Measurements from ENCODE around the gene GPR82. TPM values are rescaled to one million over a fixed set of nuclear protein-coding genes. Genes with fewer than 3 reads are reported as not detected.

Gene GPR82
- polyA plus RNA-seq, 1 donor (not counting 4 experiments of a cell fraction or from before 2014, with no cell fraction given), result not detected

GRCh38 chrX:41732260-41732659 lies 8.3 kb downstream of the GPR82 start:
- dilution Hi-C loops (cut with MboI; ENCODE audit: extremely low pct_ligation_motif_present, low sequenced_read_pairs), result no loop called here
- no peak overlapping the region for H3K4me3 ChIP-seq (ENCODE audit: control insufficient read depth in 2 of 3, extremely low read depth in 1 of 3, insufficient read depth in 2 of 3, low read depth in 1 of 3, low read length in 3 of 3)
- DNase-seq (ENCODE audit: low read depth, low spot score) (no peak), FAIRE-seq (no peak)
- no peaks in the 10 kb centered on the region for H3K9me1 ChIP-seq (ENCODE audit: control insufficient read depth, extremely low read depth, insufficient read depth, low read length)
- no peaks in the 10 kb centered on the region for H3K9me3 ChIP-seq (ENCODE audit: control insufficient read depth, low read depth, low read length)
- H3K27ac ChIP-seq (ENCODE audit: control insufficient read depth, insufficient read depth, low read length), result no peak overlapping the region
- no peaks in the 10 kb centered on the region for H3K79me2 ChIP-seq (ENCODE audit: control insufficient read depth, insufficient read depth, low read length)
- H2AFZ ChIP-seq (ENCODE audit: control insufficient read depth, low read length), result no peak overlapping the region
- no peaks in the 10 kb centered on the region for H4K20me1 ChIP-seq (ENCODE audit: control insufficient read depth, extremely low read depth, insufficient read depth, low read length)
- TF ChIP-seq CTCF (optimal IDR thresholded peaks at IDR 0.05 in 1 of 3, IDR thresholded peaks at IDR 0.05 in 1 of 3, conservative IDR thresholded peaks at IDR 0.05 in 1 of 3; ENCODE audit: extremely low read depth in 1 of 3, insufficient read depth in 2 of 3, low read length in 3 of 3), result no peak
- no peak for TF ChIP-seq EZH2 (IDR thresholded peaks at IDR 0.05; ENCODE audit: low read length)
- no peak overlapping the region for H3K4me2 ChIP-seq (ENCODE audit: control insufficient read depth, extremely low read depth, insufficient read depth, low read depth, low read length)
- H3K36me3 ChIP-seq (ENCODE audit: control insufficient read depth in 2 of 2, extremely low read depth in 1 of 2, insufficient read depth in 2 of 2, low read length in 2 of 2), result no peaks in the 10 kb centered on the region
- no peaks in the 10 kb centered on the region for H3K27me3 ChIP-seq (ENCODE audit: control insufficient read depth, extremely low read depth, insufficient read depth, low read length)
- H3K9ac ChIP-seq (ENCODE audit: control insufficient read depth, extremely low read depth, insufficient read depth, low read length), result no peak overlapping the region
- no peaks in the 10 kb centered on the region for H3K4me1 ChIP-seq (ENCODE audit: control insufficient read depth, extremely low read depth, insufficient read depth, low read length)

DNA sequence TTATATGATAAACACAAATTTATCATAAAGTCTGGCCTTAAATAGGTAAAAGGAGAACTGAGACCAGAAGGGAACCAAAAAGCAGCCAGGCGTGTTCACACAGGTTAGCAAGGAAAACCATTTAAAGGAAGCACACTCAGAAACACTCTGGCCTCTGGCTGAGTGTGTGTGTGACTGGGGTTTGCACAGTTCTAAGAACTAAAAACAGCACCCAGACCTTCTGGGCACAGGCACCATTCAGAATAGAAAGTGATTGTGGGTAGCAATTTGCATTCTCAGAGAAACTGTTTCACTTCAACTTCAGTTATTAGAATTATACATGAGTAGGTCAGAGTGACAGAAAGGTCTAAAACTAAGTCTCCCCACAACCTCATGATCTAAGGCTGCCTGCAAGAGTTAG lies 10.0 kb downstream of the GPR82 start:
- Histone ChIP-seq H3K9me1 (ENCODE audit: control insufficient read depth, extremely low read depth, insufficient read depth, low read length) (no peaks in the 10 kb centered on the region), H3K36me3 (ENCODE audit: control insufficient read depth in 2 of 2, extremely low read depth in 1 of 2, insufficient read depth in 2 of 2, low read length in 2 of 2) (no peaks in the 10 kb centered on the region), H2AFZ (ENCODE audit: control insufficient read depth, low read length) (no peak overlapping the region), H3K9ac (ENCODE audit: control insufficient read depth, extremely low read depth, insufficient read depth, low read length) (no peak overlapping the region), H3K79me2 (ENCODE audit: control insufficient read depth, insufficient read depth, low read length) (no peaks in the 10 kb centered on the region), H3K4me2 (ENCODE audit: control insufficient read depth, extremely low read depth, insufficient read depth, low read depth, low read length) (no peak overlapping the region), H3K4me3 (ENCODE audit: control insufficient read depth in 2 of 3, extremely low read depth in 1 of 3, insufficient read depth in 2 of 3, low read depth in 1 of 3, low read length in 3 of 3) (no peak overlapping the region), H3K27me3 (ENCODE audit: control insufficient read depth, extremely low read depth, insufficient read depth, low read length) (no peaks in the 10 kb centered on the region), H4K20me1 (ENCODE audit: control insufficient read depth, extremely low read depth, insufficient read depth, low read length) (no peaks in the 10 kb centered on the region), H3K9me3 (ENCODE audit: control insufficient read depth, low read depth, low read length) (no peaks in the 10 kb centered on the region), H3K27ac (ENCODE audit: control insufficient read depth, insufficient read depth, low read length) (no peak overlapping the region), H3K4me1 (ENCODE audit: control insufficient read depth, extremely low read depth, insufficient read depth, low read length) (no peaks in the 10 kb centered on the region)
- DNase-seq (ENCODE audit: low read depth, low spot score) (no peak), FAIRE-seq (no peak)
- TF ChIP-seq EZH2 (IDR thresholded peaks at IDR 0.05; ENCODE audit: low read length) (no peak), CTCF (optimal IDR thresholded peaks at IDR 0.05 in 1 of 3, IDR thresholded peaks at IDR 0.05 in 1 of 3, conservative IDR thresholded peaks at IDR 0.05 in 1 of 3; ENCODE audit: extremely low read depth in 1 of 3, insufficient read depth in 2 of 3, low read length in 3 of 3) (no peak)
- dilution Hi-C loops (cut with MboI; ENCODE audit: extremely low pct_ligation_motif_present, low sequenced_read_pairs), result no loop called here
